ENCODE data around the gene DNAI7.

DNAI7 gene

DNA sequence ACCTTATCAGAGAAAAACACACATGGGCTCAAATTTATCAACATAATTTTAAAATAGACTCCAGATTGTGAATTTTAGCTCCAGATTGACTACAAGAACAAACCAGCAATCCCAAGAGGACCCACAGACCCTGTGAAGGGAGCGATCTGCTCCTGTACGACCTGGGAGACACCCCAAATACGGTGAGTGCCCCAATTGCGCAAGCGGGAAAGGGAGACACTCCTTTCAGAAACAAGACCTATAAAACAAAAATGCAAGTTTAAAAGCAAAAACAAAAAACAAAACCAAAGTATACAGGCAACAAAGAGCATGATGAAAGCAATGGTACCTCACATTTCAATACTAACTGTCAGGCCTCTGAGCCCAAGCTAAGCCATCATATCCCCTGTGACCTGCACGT lies 32.1 kb downstream of the DNAI7 start:
- DNase-seq: no peak

DNA sequence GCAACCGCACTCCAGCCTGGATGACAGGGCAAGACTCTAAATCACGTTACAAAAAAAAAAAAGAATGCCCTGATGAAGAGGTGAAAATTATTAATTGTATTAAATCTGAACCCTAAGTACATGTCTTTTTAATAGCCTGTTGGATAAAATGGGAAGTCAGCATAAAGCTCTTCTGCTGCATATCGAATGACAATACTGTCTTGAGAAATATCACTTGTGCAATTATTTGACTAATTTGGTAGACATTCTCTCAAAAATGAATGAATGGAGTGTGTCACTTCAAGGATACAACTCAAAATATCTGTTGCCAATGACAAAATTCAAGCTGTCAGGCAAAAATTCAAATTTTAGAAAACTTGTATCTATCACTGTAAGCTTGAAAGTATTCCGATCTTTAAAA lies 38.9 kb downstream of the DNAI7 start:
- DNase-seq: no peak

DNA sequence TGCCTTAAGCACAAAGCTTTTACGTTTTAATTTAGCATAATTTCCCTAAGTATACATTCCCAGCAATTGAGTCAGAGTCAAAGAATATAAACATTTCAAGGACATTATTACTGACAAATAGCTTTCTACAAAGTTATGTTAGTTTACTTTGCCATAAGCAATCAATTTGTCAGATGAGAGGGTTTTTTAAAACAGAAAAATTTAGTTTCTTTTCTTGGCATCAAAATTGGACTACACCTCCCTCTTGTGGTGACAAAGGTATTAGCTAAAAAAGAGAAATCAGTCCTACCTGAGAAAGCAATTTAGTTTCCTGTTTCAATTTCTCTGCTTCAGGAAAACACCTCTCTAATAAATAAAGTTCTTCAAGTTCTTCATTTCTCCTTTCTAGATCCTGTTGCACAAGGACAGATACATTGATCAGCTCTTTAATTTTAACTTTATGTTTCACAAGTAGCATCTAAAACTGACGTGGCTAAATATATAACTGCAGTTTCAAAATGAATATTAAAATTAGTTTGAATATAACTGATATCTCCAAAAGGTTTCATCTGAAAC lies 39.9 kb downstream of the DNAI7 start:
- peak in 1 of 2 donors; percentile 66 for DNase-seq

DNA sequence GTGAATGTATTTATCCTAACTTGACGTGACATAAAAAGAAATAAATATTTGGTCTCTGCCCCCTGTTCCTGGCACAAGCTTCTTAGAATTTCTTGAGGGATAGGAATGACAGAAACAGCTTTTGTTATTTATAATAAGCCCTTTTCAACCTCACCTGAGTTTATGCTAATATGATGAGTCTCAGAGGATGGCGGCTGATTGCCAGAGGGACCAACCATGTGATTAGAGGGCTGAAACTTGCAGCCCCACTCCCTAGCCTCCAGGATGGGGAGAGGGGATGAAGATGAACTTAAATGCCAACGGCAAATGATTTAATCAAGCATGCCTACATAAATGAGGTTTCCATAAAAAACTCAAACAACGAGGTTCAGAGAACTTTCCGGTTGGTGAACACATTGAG lies 42.9 kb downstream of the DNAI7 start:
- DNase-seq: no peak

DNA sequence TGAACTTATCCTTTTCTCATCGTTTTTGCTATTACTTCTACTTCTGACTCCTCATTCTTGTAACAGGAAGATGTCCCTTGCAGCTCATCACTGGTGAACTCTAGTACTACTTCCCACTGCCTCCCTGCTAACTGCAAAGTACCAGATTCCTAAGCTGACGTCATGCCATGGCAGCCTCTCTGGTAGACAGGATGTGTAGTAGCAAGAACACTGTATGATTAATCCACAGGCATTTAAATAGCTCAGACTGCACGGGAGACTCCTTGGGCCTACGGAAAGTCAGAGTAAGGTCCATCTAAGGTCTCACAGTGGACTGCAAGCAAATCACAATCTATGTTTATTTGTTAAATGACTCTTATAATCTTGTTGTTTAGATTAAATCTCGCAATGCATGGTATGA lies 43.5 kb downstream of the DNAI7 start:
- DNase-seq: no peak

DNA sequence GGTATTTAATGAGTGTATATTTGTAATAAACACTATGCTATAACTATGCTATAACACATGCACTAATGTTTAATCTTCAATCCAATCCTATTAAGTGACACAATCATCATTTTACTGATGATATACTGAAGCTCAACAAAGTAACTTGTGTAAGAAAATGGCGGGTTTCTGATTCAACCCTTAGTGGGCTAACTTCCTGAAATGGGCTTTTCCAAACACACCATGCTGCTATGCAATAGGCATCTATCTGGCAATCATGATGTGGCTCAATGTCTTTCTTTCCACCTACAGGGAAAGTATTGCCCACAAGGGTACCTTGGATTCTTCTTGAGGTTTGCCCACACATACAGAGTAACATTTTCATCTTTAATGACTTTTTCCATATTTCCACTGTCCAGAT lies 48.3 kb downstream of the DNAI7 start:
- no peak for DNase-seq

DNA sequence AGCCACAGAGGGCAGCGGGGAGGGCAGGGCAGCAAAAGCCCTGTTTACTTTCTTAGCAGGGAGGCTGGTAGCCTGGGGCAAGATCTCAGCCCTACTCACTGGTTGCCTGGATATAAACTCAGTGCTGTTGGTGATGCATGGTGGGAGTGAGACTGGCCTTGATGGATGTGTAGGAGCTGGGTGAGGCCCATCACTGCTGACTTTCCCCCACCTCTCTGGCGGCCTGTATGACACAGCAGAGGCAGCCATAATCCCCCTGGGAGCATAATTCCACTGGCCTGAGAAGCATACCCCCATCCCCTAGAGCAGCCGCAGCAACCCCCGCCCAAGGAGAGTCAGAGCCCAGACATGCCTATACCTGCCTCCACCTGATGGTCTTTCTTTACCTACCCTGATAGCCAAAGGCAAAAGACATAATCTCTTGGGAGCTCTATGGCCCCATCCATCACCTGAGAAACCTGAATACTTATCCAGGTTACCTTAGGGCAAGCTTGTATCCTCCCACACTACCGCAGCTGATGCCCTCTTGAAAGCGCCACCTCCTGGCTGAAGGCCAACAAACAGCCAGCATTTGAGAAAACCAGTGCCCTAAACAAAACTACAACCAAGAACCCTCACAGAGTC lies 59.3 kb downstream of the DNAI7 start:
- DNase-seq: no peak

DNA sequence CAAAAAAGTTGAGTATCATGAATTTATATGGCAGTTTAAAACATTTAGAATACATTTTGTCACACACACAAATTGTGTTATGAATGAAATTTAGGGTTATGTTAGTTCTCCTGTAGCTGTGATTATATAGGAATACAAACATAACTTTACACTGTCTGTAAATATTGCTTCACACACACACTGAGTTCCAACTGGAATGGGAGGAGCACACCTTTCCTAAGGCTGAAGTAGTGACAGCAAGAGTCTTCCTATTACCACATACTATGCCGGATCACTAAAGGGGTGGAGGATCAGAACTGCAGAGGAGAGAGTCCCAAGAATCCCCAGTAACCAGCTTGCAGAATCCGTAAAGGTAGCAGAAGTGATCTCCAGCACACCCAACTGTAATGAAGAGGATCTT lies 63.7 kb downstream of the DNAI7 start:
- DNase-seq: no peak

DNA sequence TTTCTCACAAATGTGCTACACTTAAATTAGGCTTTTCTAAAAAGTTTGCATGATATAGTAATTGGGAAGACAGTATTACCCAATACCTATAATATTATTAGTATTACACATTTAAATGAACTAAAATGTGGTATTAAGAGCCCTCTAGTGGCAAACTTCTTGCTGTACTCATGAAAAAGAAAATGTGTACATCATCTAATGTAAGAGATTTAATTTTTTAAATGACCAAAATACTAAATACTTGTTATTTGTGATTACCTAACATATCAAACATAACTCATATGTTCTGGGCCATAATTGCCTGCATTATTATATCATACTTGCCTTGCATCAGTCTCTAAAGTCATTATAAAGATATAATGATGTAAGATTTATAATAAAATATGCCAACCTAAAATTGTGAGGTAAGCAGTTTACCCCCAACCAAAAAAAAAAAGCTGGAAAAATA lies 64.2 kb downstream of the DNAI7 start:
- DNase-seq: peak in 1 of 2 donors; percentile 63

DNA sequence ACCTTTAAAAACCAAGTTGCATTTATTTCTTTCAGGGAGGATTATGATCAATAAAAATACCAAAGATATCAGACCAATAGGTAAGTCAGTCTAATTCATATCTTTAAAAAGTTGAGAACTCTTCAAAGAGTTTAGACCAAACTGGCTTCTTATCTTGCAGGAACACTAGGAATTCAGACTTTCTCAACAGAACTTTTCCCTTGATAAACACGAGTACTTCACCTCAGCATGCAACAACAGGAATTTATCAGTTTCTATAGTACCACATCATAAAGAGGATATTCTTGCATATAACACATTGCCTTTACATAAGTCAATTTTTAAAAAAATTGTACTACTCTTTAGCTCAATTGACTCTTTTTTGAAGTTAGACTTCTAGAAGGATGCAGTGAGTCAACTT lies 68.2 kb downstream of the DNAI7 start:
- DNase-seq: no peak

DNA sequence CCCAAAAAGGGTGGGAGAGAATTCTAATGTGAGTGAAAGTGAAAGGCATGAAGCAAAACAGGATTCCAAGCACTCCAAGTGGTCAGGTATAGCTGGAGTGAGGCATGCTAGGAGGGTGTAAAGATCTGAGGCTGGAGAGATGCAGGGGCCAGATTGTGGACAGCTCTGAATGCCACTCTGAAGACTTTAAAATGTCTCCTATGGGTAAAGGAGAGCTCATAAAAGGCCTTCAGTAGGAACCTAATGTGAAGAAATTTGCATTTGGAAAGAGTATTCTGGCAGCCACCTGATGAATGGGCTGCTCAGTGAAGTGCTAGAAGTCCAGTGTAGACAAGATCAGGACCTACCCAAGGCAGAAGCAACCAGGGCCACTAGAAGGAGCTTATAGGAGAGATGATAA lies 68.9 kb downstream of the DNAI7 start:
- DNase-seq: no peak

DNA sequence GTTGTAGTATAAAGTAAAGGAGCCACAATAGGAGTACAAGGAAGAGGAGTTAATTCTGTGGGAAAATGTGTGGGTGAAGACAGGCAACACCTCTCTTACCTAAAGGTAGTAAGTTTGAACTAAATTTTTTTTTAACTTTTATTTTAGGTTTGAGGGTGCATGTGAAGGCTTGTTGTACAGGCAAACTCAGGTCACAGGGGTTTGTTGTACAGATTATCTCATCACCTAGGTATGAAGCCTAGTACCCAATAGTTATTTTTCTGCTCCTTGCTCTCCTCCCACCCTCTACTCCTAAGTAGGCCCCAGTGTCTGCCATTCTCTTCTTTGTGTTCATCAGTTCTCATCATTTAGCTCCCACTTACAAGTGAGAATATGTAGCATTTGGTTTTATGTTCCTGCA lies 70.5 kb downstream of the DNAI7 start:
- no peak for DNase-seq

DNA sequence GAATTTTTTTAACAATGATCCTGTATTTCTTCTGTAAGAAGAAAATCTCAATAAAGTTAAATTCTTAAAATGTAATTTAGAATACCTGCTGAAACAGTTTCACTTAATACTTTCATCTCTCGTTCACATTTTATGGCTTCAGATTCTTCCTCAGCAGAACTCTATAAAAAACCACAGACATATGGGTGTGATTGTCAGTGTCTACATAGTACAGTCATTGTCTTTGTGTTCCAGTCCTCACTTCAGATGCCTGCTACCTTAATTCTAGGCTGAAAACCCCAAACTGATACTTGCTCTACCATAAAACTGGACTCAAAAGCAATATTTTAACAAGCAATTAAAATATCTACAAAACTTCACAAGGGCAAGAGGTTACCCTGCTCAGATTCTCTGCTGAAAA lies 71.8 kb downstream of the DNAI7 start:
- no peak for DNase-seq

DNA sequence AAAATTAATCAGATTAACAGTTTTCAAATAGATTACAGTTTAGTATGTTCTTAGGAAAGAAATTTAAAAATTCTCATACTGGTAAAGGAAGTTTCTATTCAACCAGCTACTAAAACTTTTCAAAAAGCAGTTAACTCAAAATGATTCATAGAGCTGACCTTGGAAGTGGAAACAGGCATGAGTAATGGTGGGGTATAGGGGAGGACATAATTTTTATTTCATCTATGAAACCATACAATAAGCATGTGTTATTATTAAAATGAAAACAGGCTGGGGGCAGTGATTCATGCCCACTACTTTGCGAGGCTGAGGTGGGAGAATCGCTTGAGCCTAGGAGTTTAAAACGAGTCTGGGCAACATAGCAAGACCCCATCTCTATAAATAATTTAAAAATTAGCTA lies 73.0 kb downstream of the DNAI7 start:
- DNase-seq: no peak

DNA sequence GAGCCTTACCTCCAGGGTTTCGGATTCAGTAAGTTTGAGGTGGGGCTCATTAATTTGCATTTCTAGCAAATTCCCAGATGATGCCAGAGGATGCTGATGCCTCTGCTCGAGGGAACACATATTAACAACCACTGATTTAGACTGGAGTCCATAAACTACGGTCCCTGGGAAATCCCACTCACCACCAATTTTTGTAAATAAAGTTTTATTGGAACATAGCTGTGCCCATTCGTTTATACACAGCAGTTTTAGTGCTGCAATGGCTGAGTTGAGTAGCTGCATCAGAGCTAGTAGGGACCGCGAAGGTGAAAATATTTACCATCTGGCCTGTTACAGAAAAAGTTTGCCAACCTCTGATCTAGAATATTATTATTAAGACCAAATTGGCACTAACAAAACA lies 73.8 kb downstream of the DNAI7 start:
- DNase-seq: no peak

DNA sequence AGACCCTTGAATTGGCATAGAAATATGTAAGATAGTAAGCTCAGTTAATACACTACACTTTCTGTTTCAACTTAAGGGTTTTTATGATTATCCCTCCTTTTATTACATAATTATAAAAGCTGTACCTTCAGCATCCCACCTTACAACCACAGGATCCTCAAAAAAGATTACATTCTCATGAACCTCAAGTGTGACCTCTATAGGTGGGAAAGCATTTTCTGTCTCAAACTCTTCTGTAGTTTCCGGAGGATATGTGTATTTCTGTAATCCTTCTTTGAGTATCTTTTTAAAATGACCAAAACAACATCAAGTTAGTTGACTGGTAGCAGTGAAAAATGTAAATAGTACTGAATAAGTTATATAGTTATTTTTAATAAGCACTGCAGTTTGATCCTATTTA lies 75.9 kb downstream of the DNAI7 start:
- no peak for DNase-seq

DNA sequence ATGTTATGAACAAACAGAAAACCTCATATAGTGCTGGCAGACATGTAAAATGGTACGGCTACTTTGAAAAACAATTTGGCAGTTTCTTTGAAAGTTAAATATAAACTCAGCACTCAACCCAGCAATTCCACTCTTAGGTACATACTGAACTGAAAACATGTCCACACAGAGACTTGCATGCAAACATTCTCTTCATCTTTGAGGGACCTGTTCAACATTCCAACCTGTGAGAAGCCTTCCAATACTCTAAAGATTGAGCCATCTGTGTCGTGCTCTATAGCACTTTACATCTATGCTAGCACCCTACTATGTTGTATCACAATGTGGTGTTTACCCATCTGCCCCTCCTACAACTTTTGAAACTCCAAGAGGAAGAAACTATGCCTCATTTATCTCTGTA lies 79.3 kb downstream of the DNAI7 start:
- no peak for DNase-seq

DNA sequence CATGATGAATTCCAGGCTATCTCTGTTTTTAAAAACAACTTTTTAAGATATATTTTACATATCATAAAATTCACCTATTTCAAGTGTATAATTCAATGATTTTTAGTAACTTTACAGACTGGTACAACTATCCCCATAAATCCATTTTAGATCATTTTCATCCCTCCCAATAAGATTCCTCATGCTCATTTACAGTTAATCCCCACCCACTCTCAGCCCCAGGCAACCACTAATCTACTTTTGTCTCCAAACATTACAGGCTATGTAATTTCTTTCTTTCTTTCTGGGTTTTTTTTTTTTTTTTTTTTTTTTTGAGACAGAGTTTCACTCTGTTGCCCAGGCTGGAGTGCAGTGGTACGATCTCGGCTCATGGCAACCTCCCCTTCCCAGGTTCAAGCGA lies 81.3 kb downstream of the DNAI7 start:
- no peak for DNase-seq

DNA sequence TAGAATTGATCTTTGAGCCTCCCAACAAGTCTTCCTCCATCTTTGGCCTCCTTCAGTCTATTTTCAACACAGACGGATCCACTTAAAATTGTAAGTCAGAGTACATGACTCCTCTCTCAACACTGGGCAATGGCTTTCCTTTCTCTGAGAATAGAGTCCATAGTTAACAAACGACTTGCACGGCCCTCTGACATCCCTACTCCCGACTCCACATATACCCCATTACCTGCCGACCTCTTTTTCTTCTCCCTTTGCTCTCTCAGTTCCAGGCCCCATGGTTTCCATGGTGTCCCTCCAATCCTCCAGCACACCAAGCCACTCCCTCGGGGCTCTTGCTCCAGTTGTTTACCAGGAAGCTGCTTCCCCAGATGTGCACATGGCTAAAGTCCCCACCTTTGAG lies 84.7 kb downstream of the DNAI7 start:
- DNase-seq: no peak

DNA sequence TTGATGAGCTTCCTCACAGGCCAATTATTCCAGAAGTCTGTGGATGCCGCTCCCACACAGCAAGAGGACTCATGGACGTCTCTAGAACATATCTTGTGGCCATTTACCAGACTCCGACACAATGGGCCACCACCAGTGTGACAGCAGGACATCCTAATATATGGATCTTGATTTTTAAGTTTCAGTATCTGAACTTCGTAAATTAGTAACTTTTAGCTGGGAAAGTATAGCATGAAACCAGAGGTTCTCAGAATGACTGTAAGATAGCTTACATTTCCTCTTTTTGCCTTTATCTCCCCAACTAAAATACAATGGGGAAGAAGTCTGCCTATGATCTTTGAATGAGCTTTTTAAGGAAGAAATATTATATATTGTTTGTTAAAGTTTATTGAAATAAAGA lies 87.0 kb downstream of the DNAI7 start:
- no peak for DNase-seq

DNA sequence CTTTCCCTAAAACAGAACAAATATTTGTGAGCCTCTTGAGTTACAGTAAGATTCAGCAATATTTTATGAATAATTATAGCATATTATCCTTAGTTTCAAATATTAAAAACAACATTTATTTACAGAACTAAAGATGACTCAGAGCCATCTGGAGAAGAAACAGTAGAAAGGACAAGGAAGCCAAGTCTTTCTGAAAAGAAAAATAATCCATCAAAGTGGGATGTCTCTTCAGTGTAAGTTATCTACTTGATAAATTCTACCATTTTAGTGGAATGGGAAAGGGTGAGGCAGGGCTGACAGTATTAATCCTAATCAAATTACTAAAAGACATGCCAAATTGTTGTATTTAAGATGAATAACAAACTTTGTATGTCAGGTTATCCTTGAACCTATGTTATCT lies 88.1 kb downstream of the DNAI7 start:
- no peak for DNase-seq

DNA sequence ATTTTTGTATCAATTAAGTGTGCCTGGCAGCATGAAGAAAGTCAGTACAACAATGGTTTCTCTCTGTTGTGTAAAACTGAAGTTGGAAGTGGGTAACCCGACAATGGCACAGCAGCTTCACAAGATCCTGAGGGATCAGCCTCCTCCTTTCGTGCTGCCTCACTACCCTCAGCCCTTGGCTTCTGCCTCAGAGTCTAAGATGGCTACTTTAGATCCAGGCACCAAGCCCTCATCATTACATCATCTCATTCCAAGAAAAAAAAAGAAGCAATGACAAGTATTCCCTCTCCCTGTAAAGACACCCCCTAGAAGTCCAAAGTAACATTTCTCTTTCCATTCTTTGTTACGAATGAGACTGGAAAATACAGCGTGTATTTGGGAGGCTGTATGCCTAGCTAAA lies 92.6 kb downstream of the DNAI7 start:
- no peak for DNase-seq

DNA sequence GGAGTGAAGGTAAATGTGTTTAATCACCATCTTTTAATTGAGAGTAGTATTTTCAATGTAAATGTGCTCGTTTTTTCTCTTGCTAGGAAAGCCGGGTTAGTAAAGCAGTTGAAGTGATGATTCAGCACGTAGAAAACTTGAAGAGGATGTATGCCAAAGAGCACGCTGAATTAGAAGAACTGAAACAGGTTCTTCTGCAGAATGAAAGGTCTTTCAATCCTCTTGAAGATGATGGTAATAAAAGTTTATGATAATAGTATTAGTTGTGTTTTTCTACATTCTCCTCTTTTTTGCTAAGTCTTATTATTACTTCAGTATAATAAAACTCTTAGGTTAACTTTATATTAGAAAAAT lies 93.9 kb downstream of the DNAI7 start:
- DNase-seq: no peak

DNA sequence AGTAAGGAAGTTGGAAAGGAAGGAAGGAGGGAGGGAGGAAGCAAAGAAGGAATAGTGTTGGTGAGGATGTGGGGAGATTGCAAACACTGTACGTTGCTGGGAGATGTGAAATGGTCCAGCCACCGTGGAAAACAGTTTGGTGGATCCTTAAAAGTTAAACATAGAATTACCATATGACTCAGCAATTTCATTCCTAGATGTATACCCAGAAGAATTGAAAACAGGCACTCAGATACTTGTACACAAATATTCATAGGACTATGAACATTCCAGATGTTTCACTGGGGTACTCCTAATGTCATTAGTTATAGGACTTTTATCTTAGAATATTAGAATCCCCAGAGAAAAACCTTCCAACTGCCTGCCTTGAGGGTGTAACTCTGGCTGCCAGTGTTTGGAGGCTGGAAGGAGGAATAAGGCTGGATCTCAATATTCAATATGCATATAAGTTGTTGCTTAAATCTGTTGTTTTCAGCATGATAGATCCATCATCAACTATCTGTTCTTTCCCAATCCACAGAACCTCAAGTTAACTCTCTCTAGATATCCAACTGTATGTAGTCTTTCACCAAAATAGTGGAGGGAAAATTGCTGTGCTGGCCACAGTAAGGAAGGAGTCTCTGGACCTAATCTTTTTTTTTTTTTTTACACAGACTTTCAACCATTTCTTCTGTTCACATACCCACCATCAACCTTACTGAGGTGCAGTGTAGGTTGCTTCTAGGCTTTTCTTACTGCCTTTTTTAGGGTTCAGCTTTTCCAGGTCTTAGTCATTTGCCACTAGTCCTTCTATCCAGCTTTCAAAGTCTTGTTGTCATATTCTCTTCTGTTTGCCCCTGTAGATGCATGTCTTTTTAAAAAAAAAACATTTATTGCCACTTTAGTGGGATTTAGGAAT lies 94.5 kb downstream of the DNAI7 start:
- DNase-seq: no peak

DNA sequence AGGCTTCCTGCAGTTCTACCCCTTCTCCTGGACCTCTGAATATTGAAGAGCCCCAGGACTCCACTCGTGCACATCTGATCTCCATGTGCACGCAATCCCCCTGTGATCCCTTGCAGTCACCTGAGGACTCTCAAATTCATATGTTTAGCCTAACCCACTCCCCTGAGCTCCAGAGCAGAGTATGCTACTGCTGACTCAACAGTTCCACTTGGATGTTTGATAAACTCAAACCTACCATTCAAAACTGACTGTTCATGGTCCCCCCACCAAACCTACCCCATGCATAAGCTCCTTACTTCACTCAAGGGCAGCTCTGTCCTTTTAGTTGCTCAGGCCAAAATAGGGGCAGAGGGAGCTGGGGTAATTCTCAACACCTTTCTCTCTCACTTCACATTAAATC lies 96.0 kb downstream of the DNAI7 start:
- DNase-seq: no peak
